Keratinocyte (primary cell): ENCODE data around the gene GTF2IRD1. TPM values are rescaled to one million over a fixed set of nuclear protein-coding genes. Genes with fewer than 3 reads are reported as not detected.

Source experiments
- DNase-seq: peaks from one replicate; pipeline ENCODE4 v3.0.0-alpha.2; 2011; ENCODE audit warnings: low read depth, missing footprints, low spot score
- FAIRE-seq: peaks from 2 replicates; lab custom pipeline; 2011; peaks lifted over from hg19 to GRCh38; lab: Jason Lieb, UNC
- H2AFZ ChIP-seq: 2 replicates; pipeline ENCODE4 v1.6.0; 2012; ENCODE audit warnings: low read length, control low read depth, inconsistent platforms; ENCODE audit not compliant: control insufficient read depth
- H3K27ac ChIP-seq: 2 replicates; pipeline ENCODE4 v1.5.1; 2011; ENCODE audit warnings: low read length; ENCODE audit not compliant: control insufficient read depth, insufficient read depth
- H3K27me3 ChIP-seq: 3 replicates; pipeline ENCODE4 v1.6.0; 2011; ENCODE audit warnings: low read length; ENCODE audit not compliant: control insufficient read depth, insufficient read depth; ENCODE audit errors: extremely low read depth
- H3K36me3 ChIP-seq, 2 experiments: 2 replicates in 1 of 2; 3 replicates in 1 of 2; pipeline ENCODE4 v1.5.1; 2011; ENCODE audit warnings: low read length in 2 of 2, mild to moderate bottlenecking in 1 of 2; ENCODE audit not compliant: control insufficient read depth in 2 of 2, insufficient read depth in 2 of 2; ENCODE audit errors: extremely low read depth in 1 of 2
- H3K4me1 ChIP-seq: 3 replicates; pipeline ENCODE4 v1.5.1; 2011; ENCODE audit warnings: low read length; ENCODE audit not compliant: control insufficient read depth, insufficient read depth; ENCODE audit errors: extremely low read depth
- H3K4me2 ChIP-seq: 3 replicates; pipeline ENCODE4 v1.6.0; 2011; ENCODE audit warnings: low read depth, low read length; ENCODE audit not compliant: control insufficient read depth, insufficient read depth; ENCODE audit errors: extremely low read depth
- H3K4me3 ChIP-seq, 3 experiments: fragments of 200-600 bp in 1 of 3; sonication (generic) in 1 of 3; 2 replicates in 2 of 3; 3 replicates in 1 of 3; pipeline ENCODE4 v1.5.1; 2011 to 2016; ENCODE audit warnings: low read length in 3 of 3, mild to moderate bottlenecking in 3 of 3, control low read depth in 2 of 3, inconsistent platforms in 1 of 3, low read depth in 1 of 3, mixed read lengths in 1 of 3, mixed run types in 1 of 3, moderate library complexity in 1 of 3; ENCODE audit not compliant: control insufficient read depth in 2 of 3, insufficient read depth in 2 of 3; ENCODE audit errors: extremely low read depth in 1 of 3
- H3K79me2 ChIP-seq: 2 replicates; pipeline ENCODE4 v1.6.0; 2012; ENCODE audit warnings: low read length; ENCODE audit not compliant: control insufficient read depth, insufficient read depth
- H3K9ac ChIP-seq: 3 replicates; pipeline ENCODE4 v1.6.0; 2011; ENCODE audit warnings: low read length; ENCODE audit not compliant: control insufficient read depth, insufficient read depth; ENCODE audit errors: extremely low read depth
- H3K9me1 ChIP-seq: 3 replicates; pipeline ENCODE4 v1.6.0; 2011; ENCODE audit warnings: low read length; ENCODE audit not compliant: control insufficient read depth, insufficient read depth; ENCODE audit errors: extremely low read depth
- H3K9me3 ChIP-seq: 2 replicates; pipeline ENCODE4 v1.5.1; 2012; ENCODE audit warnings: low read depth, low read length; ENCODE audit not compliant: control insufficient read depth
- H4K20me1 ChIP-seq: 3 replicates; pipeline ENCODE4 v1.6.0; 2011; ENCODE audit warnings: low read length; ENCODE audit not compliant: control insufficient read depth, insufficient read depth; ENCODE audit errors: extremely low read depth
- EZH2 ChIP-seq: IDR thresholded peaks from one replicate; pipeline ENCODE4 v1.6.1; 2012; ENCODE audit warnings: inconsistent platforms, mild to moderate bottlenecking, low read length, moderate library complexity
- dilution Hi-C: fragments of 300-500 bp; cut with MboI; formaldehyde crosslinking; loops from one replicate; pipeline ENCODE4 v1.7.0; 2020; ENCODE audit warnings: low sequenced_read_pairs; ENCODE audit not compliant: extremely low pct_ligation_motif_present
- polyA plus RNA-seq, 5 experiments: library from polyadenylated mRNA; depleted of rRNA in 3 of 5; stranded (reverse) in 3 of 5; stranded (forward) in 1 of 5; unstranded in 1 of 5; fragments of >200 nt; gene quantifications; 1 replicate in 1 of 5; 2 replicates in 3 of 5; 3 replicates in 1 of 5; pipeline versions ENCODE4 v1.2.1 to v1.2.3, GENCODE V29; 2011 to 2012; ENCODE audit warnings: missing spikeins in 2 of 5, low read depth in 1 of 5, low replicate concordance in 1 of 5
- TF ChIP-seq, protein P1 (sequence below), 3 experiments: IDR thresholded peaks in 1 of 3; conservative IDR thresholded peaks in 1 of 3; optimal IDR thresholded peaks in 1 of 3; 2 replicates in 2 of 3; 3 replicates in 1 of 3; pipeline versions ENCODE3 to v1.5.1; 2011; ENCODE audit warnings: low read length in 3 of 3, mild to moderate bottlenecking in 3 of 3, moderate library complexity in 2 of 3, control low read depth in 1 of 3, inconsistent platforms in 1 of 3; ENCODE audit not compliant: insufficient read depth in 2 of 3; ENCODE audit errors: extremely low read depth in 1 of 3

Gene GTF2IRD1
- polyA plus RNA-seq, 1 donor (not counting 4 experiments of a cell fraction or from before 2014, with no cell fraction given): 19.4 TPM

DNA sequence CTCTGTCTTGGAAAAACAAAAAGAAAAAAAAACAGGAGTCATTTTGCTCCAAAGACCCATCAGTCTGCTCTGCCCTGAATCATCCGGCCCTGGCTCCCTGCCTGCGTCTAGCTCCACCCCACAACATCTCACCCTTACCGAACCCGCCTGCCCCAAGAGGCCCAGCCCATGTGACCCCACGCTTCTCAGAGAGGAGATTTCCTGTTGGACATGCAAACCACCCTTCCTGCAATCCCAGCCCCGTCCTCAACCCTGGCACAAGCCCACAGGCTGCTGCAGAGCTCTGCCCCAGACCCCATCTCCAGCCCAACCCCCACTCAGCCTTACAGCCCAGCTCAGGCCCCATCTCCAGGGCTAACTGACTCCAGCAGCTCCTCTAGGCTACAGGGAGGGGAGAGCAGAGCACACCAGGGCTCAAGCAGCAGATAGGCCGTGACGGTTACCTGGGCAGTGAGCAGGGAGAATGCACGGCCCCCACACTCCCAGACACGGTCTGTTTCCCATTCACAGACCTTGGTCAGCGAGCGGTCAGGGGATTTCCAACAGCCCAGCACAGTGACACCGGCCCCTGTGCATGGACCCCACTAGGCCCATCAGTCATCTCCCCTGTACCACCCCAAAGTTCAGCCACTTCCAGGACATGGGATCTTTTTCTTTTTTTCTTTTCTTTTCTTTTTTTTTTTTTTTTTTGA lies 133.9 kb downstream of the GTF2IRD1 start:
- Histone ChIP-seq H3K36me3 (peaks cover 3 to 9% of the 10 kb centered on the region in 2 experiments), H3K9me3 (no peaks in the 10 kb centered on the region), H2AFZ (peak overlapping the region; percentile 40), H3K9ac (peak overlapping the region; percentile 36), H3K27ac (peak overlapping the region; percentile 31), H3K4me3 (no peak overlapping the region), H3K9me1 (no peaks in the 10 kb centered on the region), H3K27me3 (no peaks in the 10 kb centered on the region), H3K79me2 (no peaks in the 10 kb centered on the region), H3K4me2 (peak overlapping the region; percentile 58), H4K20me1 (no peaks in the 10 kb centered on the region), H3K4me1 (peaks cover 24% of the 10 kb centered on the region)
- no peak for TF ChIP-seq EZH2
- TF ChIP-seq, protein P1, sequence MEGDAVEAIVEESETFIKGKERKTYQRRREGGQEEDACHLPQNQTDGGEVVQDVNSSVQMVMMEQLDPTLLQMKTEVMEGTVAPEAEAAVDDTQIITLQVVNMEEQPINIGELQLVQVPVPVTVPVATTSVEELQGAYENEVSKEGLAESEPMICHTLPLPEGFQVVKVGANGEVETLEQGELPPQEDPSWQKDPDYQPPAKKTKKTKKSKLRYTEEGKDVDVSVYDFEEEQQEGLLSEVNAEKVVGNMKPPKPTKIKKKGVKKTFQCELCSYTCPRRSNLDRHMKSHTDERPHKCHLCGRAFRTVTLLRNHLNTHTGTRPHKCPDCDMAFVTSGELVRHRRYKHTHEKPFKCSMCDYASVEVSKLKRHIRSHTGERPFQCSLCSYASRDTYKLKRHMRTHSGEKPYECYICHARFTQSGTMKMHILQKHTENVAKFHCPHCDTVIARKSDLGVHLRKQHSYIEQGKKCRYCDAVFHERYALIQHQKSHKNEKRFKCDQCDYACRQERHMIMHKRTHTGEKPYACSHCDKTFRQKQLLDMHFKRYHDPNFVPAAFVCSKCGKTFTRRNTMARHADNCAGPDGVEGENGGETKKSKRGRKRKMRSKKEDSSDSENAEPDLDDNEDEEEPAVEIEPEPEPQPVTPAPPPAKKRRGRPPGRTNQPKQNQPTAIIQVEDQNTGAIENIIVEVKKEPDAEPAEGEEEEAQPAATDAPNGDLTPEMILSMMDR (optimal IDR thresholded peaks at IDR 0.05 in 1 of 3, IDR thresholded peaks at IDR 0.05 in 1 of 3, conservative IDR thresholded peaks at IDR 0.05 in 1 of 3; ENCODE audit: extremely low read depth in 1 of 3, insufficient read depth in 2 of 3, low read length in 3 of 3): no peak
- dilution Hi-C loops: no loop called here
- FAIRE-seq: no peak
- no peak for DNase-seq

DNA sequence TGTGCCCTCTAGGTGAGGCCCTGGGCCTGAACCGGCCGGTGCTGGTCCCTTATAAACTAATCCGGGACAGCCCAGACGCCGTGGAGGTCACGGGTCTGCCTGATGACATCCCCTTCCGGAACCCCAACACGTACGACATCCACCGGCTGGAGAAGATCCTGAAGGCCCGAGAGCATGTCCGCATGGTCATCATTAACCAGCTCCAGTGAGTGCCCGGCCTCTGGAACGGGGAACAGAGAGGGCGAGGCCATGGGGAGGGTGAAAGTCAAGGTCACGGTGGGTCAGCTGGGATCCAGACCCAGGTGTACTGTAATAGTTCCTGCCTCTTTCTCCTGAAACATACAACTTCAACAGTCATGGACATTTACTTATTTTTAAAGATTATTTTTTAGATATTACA lies 137.1 kb downstream of the GTF2IRD1 start:
- H3K36me3 ChIP-seq: peaks cover 3 to 16% of the 10 kb centered on the region in 2 experiments
- H3K4me3 ChIP-seq: no peak overlapping the region
- no peaks in the 10 kb centered on the region for H4K20me1 ChIP-seq
- peaks cover 10% of the 10 kb centered on the region for H3K4me1 ChIP-seq
- no peak overlapping the region for H3K4me2 ChIP-seq
- dilution Hi-C loops: no loop called here
- FAIRE-seq (no peak), DNase-seq (no peak)
- no peaks in the 10 kb centered on the region for H3K79me2 ChIP-seq
- no peak overlapping the region for H3K27ac ChIP-seq
- no peaks in the 10 kb centered on the region for H3K9me3 ChIP-seq
- no peaks in the 10 kb centered on the region for H3K9me1 ChIP-seq
- no peak overlapping the region for H2AFZ ChIP-seq
- no peaks in the 10 kb centered on the region for H3K27me3 ChIP-seq
- no peak overlapping the region for H3K9ac ChIP-seq
- TF ChIP-seq EZH2: no peak
- TF ChIP-seq, protein P1 (optimal IDR thresholded peaks at IDR 0.05 in 1 of 3, IDR thresholded peaks at IDR 0.05 in 1 of 3, conservative IDR thresholded peaks at IDR 0.05 in 1 of 3; ENCODE audit: extremely low read depth in 1 of 3, insufficient read depth in 2 of 3, low read length in 3 of 3): no peak
